MM.1S (cell line): ENCODE measurements around the gene KIAA1586.

Experiments used
- DNase-seq: peaks from one replicate; pipeline ENCODE4 v3.0.0-alpha.2; 2015
- H2AFZ ChIP-seq: fragments of 300-600 bp; sonication (generic); 2 replicates; pipeline ENCODE4 v1.6.0; 2016; ENCODE audit warnings: antibody characterized with exemption, low read length
- H3F3A ChIP-seq: fragments of 300-600 bp; sonication (generic); 2 replicates; pipeline ENCODE4 v1.6.1; 2016; ENCODE audit warnings: mild to moderate bottlenecking, antibody characterized with exemption, low read length, moderate library complexity, mixed read lengths; ENCODE audit not compliant: insufficient read depth
- H3K27ac ChIP-seq: fragments of 300-600 bp; sonication (generic); 2 replicates; pipeline ENCODE4 v1.5.1; 2016; ENCODE audit warnings: mild to moderate bottlenecking, low read length
- H3K27me3 ChIP-seq: fragments of 300-600 bp; sonication (generic); replicated peaks from 2 replicates; pipeline ENCODE4 v1.6.0; 2016; ENCODE audit warnings: low read length; ENCODE audit not compliant: insufficient read depth
- H3K36me3 ChIP-seq: fragments of 300-600 bp; sonication (generic); replicated peaks from 2 replicates; pipeline ENCODE4 v1.6.1; 2016; ENCODE audit warnings: mild to moderate bottlenecking, low read length, mixed read lengths; ENCODE audit not compliant: insufficient read depth
- H3K4me1 ChIP-seq: fragments of 300-600 bp; sonication (generic); 2 replicates; pipeline ENCODE4 v1.6.1; 2016; ENCODE audit warnings: low read length, mixed read lengths
- H3K4me2 ChIP-seq: fragments of 300-600 bp; sonication (generic); 2 replicates; pipeline ENCODE4 v1.6.0; 2016; ENCODE audit warnings: low read depth, low read length
- H3K4me3 ChIP-seq: fragments of 300-600 bp; sonication (generic); 2 replicates; pipeline ENCODE4 v1.5.1; 2016; ENCODE audit warnings: low read length, mixed read lengths
- H3K79me2 ChIP-seq: fragments of 300-600 bp; sonication (generic); 2 replicates; pipeline ENCODE4 v1.6.1; 2016; ENCODE audit warnings: mixed run types, low read length, mixed read lengths
- H3K9ac ChIP-seq: fragments of 300-600 bp; sonication (generic); 2 replicates; pipeline ENCODE4 v1.6.1; 2016; ENCODE audit warnings: low read length, mixed read lengths
- H3K9me2 ChIP-seq: fragments of 300-600 bp; sonication (generic); replicated peaks from 2 replicates; pipeline ENCODE4 v1.6.1; 2016; ENCODE audit warnings: mild to moderate bottlenecking, low read length, mixed read lengths; ENCODE audit not compliant: insufficient read depth
- H3K9me3 ChIP-seq: fragments of 300-600 bp; sonication (generic); replicated peaks from 2 replicates; pipeline ENCODE4 v1.6.1; 2016; ENCODE audit warnings: mild to moderate bottlenecking, low read length, mixed read lengths; ENCODE audit not compliant: insufficient read depth
- H4K20me1 ChIP-seq: fragments of 300-600 bp; sonication (generic); 2 replicates; pipeline ENCODE4 v1.6.1; 2016; ENCODE audit warnings: mild to moderate bottlenecking, low read length, moderate library complexity, mixed read lengths; ENCODE audit not compliant: insufficient read depth
- CTCF ChIP-seq: fragments of 300-600 bp; sonication (generic); IDR thresholded peaks from 2 replicates; pipeline ENCODE4 v1.5.1; 2016; ENCODE audit warnings: antibody characterized with exemption, low read length, mixed read lengths
- EZH2 ChIP-seq: fragments of 300-600 bp; sonication (generic); optimal IDR thresholded peaks from 2 replicates; pipeline ENCODE3; 2017; ENCODE audit warnings: low read depth, mild to moderate bottlenecking, antibody characterized with exemption, low read length, mixed read lengths
- EZH2phosphoT487 ChIP-seq: fragments of 300-600 bp; sonication (generic); IDR thresholded peaks from 2 replicates; pipeline ENCODE4 v1.6.1; 2018; ENCODE audit warnings: antibody characterized with exemption, low read length

KIAA1586 gene

GRCh38 chr6:57017069-57017468, 29.4 kb upstream of the KIAA1586 start:
- Histone ChIP-seq H3K9ac (no peak overlapping the region), H3K9me2 (no peaks in the 10 kb centered on the region), H3F3A (no peaks in the 10 kb centered on the region), H3K4me1 (0 out of 2 replicates have a peak, but pooled peaks cover 9% of the 10 kb centered on the region), H3K4me2 (no peak overlapping the region), H3K27me3 (no peaks in the 10 kb centered on the region), H3K4me3 (no peak overlapping the region), H3K36me3 (no peaks in the 10 kb centered on the region), H3K9me3 (no peaks in the 10 kb centered on the region), H3K27ac (no peak overlapping the region), H2AFZ (no peak overlapping the region), H4K20me1 (no peaks in the 10 kb centered on the region), H3K79me2 (no peaks in the 10 kb centered on the region)
- DNase-seq = no peak
- no peak for TF ChIP-seq EZH2
- no peak for TF ChIP-seq EZH2phosphoT487
- no peak for TF ChIP-seq CTCF

- Histone ChIP-seq H3K9me2 (no peaks in the 10 kb centered on the region), H3K9me3 (no peaks in the 10 kb centered on the region), H4K20me1 (no peaks in the 10 kb centered on the region), H2AFZ (no peak overlapping the region), H3K4me1 (0 out of 2 replicates have a peak, but pooled peaks cover 9% of the 10 kb centered on the region), H3F3A (no peaks in the 10 kb centered on the region; the same call in 1 of the 2 replicates), H3K27ac (no peak overlapping the region), H3K79me2 (no peaks in the 10 kb centered on the region), H3K27me3 (no peaks in the 10 kb centered on the region), H3K36me3 (no peaks in the 10 kb centered on the region), H3K4me3 (no peak overlapping the region), H3K9ac (no peak overlapping the region), H3K4me2 (no peak overlapping the region)
- no peak for DNase-seq
- TF ChIP-seq EZH2 (no peak), EZH2phosphoT487 (no peak), CTCF (no peak)
Observed at GRCh38 chr6:57017841-57018240, 28.7 kb upstream of the KIAA1586 start.

GRCh38 chr6:57019434-57019833, 27.1 kb upstream of the KIAA1586 start:
- no peak for TF ChIP-seq CTCF
- TF ChIP-seq EZH2 = no peak
- no peak for TF ChIP-seq EZH2phosphoT487
- Histone ChIP-seq H3K9ac (no peak overlapping the region), H3K9me3 (no peaks in the 10 kb centered on the region), H2AFZ (no peak overlapping the region), H3K4me3 (no peak overlapping the region), H3K9me2 (no peaks in the 10 kb centered on the region), H3K27ac (no peak overlapping the region), H3K36me3 (no peaks in the 10 kb centered on the region), H3K79me2 (no peaks in the 10 kb centered on the region), H4K20me1 (no peaks in the 10 kb centered on the region), H3K4me1 (0 out of 2 replicates have a peak, but pooled peaks cover 9% of the 10 kb centered on the region), H3K27me3 (no peaks in the 10 kb centered on the region), H3F3A (no peaks in the 10 kb centered on the region; the same call in 1 of the 2 replicates), H3K4me2 (no peak overlapping the region)
- DNase-seq = no peak
